CD14-positive monocyte (primary cell): Measurements from ENCODE around the gene TLR9. TPM values are rescaled to one million over a fixed set of nuclear protein-coding genes. Genes with fewer than 3 reads are reported as not detected.

Experiments
- DNase-seq, 3 donors: peaks; one replicate each; pipeline ENCODE4 v3.0.0-alpha.2; 2011 to 2022
- H2AFZ ChIP-seq: 2 replicates; pipeline ENCODE4 v1.6.0; 2012; ENCODE audit warnings: mild to moderate bottlenecking, low read depth, low read length, inconsistent platforms; ENCODE audit not compliant: insufficient read depth, poor library complexity, severe bottlenecking
- H3K27ac ChIP-seq, 2 donors: 1 replicate in 1 of 2; 2 replicates in 1 of 2; pipeline ENCODE4 v1.5.1; 2012 to 2013; ENCODE audit warnings: low read length in 2 of 2, control low read depth in 1 of 2, inconsistent platforms in 1 of 2, low read depth in 1 of 2, mild to moderate bottlenecking in 1 of 2
- H3K27me3 ChIP-seq, 2 donors: one replicate each; pipeline versions ENCODE4 v1.6.0 to v1.6.1; 2011 to 2013; ENCODE audit warnings: low read length in 2 of 2; ENCODE audit not compliant: control insufficient read depth in 2 of 2, insufficient read depth in 2 of 2
- H3K36me3 ChIP-seq, 2 donors: replicated peaks in 1 of 2; 1 replicate in 1 of 2; 2 replicates in 1 of 2; pipeline versions ENCODE4 v1.5.1 to v1.6.1; 2012 to 2013; ENCODE audit warnings: low read length in 2 of 2, control low read depth in 1 of 2, inconsistent platforms in 1 of 2, mild to moderate bottlenecking in 1 of 2; ENCODE audit not compliant: insufficient read depth in 2 of 2, control insufficient read depth in 1 of 2
- H3K4me1 ChIP-seq, 2 donors: 1 replicate in 1 of 2; 2 replicates in 1 of 2; pipeline versions ENCODE4 v1.5.1 to v1.6.1; 2012 to 2013; ENCODE audit warnings: low read length in 2 of 2, control low read depth in 1 of 2, inconsistent platforms in 1 of 2, mild to moderate bottlenecking in 1 of 2, moderate library complexity in 1 of 2; ENCODE audit not compliant: insufficient read depth in 2 of 2, control insufficient read depth in 1 of 2
- H3K4me2 ChIP-seq: replicated peaks from 2 replicates; pipeline ENCODE3; 2012; ENCODE audit warnings: low read length, moderate library complexity, mild to moderate bottlenecking; ENCODE audit not compliant: poor library complexity, severe bottlenecking; ENCODE audit errors: extremely low read depth
- H3K4me3 ChIP-seq, 3 experiments: fragments of 200-600 bp in 1 of 3; sonication (generic) in 1 of 3; replicated peaks in 1 of 3; 1 replicate in 2 of 3; 2 replicates in 1 of 3; pipeline ENCODE4 v1.5.1; 2011 to 2013; ENCODE audit warnings: low read length in 3 of 3, mild to moderate bottlenecking in 3 of 3, control low read depth in 2 of 3, low read depth in 2 of 3, inconsistent platforms in 1 of 3, moderate library complexity in 1 of 3
- H3K79me2 ChIP-seq: 2 replicates; pipeline ENCODE4 v1.6.0; 2012; ENCODE audit warnings: mild to moderate bottlenecking, control low read depth, inconsistent platforms, low read length, moderate library complexity; ENCODE audit not compliant: insufficient read depth
- H3K9ac ChIP-seq: 2 replicates; pipeline ENCODE4 v1.6.0; 2017; ENCODE audit warnings: low read length, mild to moderate bottlenecking; ENCODE audit not compliant: insufficient read depth, poor library complexity, severe bottlenecking
- H3K9me3 ChIP-seq, 2 donors: replicated peaks in 1 of 2; 1 replicate in 1 of 2; 2 replicates in 1 of 2; pipeline versions ENCODE4 v1.5.1 to v1.6.1; 2012 to 2013; ENCODE audit warnings: low read length in 2 of 2, control low read depth in 1 of 2; ENCODE audit not compliant: control insufficient read depth in 1 of 2, insufficient read depth in 1 of 2
- H4K20me1 ChIP-seq: 2 replicates; pipeline ENCODE4 v1.6.0; 2012; ENCODE audit warnings: mild to moderate bottlenecking, low read length, control low read depth, moderate library complexity; ENCODE audit not compliant: insufficient read depth
- H3K27ac Mint-ChIP-seq, 7 donors: one replicate each; pipeline ENCODE4 v1.8.0; 2020; ENCODE audit warnings: mild to moderate bottlenecking in 7 of 7, mixed read lengths in 7 of 7, moderate library complexity in 6 of 7, inconsistent platforms in 2 of 7
- H3K27me3 Mint-ChIP-seq, 3 donors: one replicate each; pipeline ENCODE4 v1.8.0; 2021 to 2022; ENCODE audit warnings: low read depth in 3 of 3, mild to moderate bottlenecking in 3 of 3, mixed read lengths in 3 of 3, moderate library complexity in 3 of 3, inconsistent platforms in 1 of 3
- H3K36me3 Mint-ChIP-seq, 2 donors: one replicate each; pipeline ENCODE4 v1.8.0; 2020; ENCODE audit warnings: mixed read lengths in 2 of 2, inconsistent platforms in 1 of 2, mild to moderate bottlenecking in 1 of 2
- H3K4me1 Mint-ChIP-seq: one replicate; pipeline ENCODE4 v1.8.0; 2020; ENCODE audit warnings: mild to moderate bottlenecking, mixed read lengths
- H3K4me3 Mint-ChIP-seq, 2 donors: one replicate each; pipeline ENCODE4 v1.8.0; 2020; ENCODE audit warnings: mild to moderate bottlenecking in 2 of 2, mixed read lengths in 2 of 2, moderate library complexity in 1 of 2
- H3K9me3 Mint-ChIP-seq, 7 donors: one replicate each; pipeline ENCODE4 v1.8.0; 2020 to 2022; ENCODE audit warnings: mixed read lengths in 7 of 7, mild to moderate bottlenecking in 6 of 7, moderate library complexity in 6 of 7, inconsistent platforms in 2 of 7
- CTCF ChIP-seq: fragments of 200-600 bp; IDR thresholded peaks from one replicate; pipeline ENCODE4 v1.8.0; 2022; ENCODE audit warnings: antibody characterized with exemption, mild to moderate bottlenecking
- WGBS: methylation state at CpG from one replicate; pipeline ENCODE4 v1.1.5; 2013; ENCODE audit warnings: missing lambda C conversion rate; ENCODE audit not compliant: insufficient coverage; 5-methylcytosine and 5-hydroxymethylcytosine counted together
- intact Hi-C, 2 donors: fragments of 100-400 bp; cut with micrococcal nuclease; formaldehyde crosslinking; loops; one replicate each; pipeline versions ENCODE4 v1.15.0 to v1.15.1; 2023
- polyA plus RNA-seq, 3 donors: library from polyadenylated mRNA; depleted of rRNA in 1 of 3; unstranded in 2 of 3; stranded (reverse) in 1 of 3; fragments of 300-500 nt in 2 of 3; fragments of >200 nt in 1 of 3; fragmentation: Illumina TruSeq in 2 of 3; gene quantifications; 1 replicate in 2 of 3; 2 replicates in 1 of 3; pipeline ENCODE4 v1.2.3, GENCODE V29; 2012 to 2021

Gene TLR9
- polyA plus RNA-seq, 3 donors = 0.91 TPM; not detected in 2

- Mint-ChIP-seq H3K36me3 (peaks cover 0 to 5% of the 10 kb centered on the region in 2 donors), H3K27ac (peak overlapping the region in 2 of 7 donors; percentile 71 to 84)
- no peak for TF ChIP-seq CTCF
Measured at GRCh38 chr3:52184690-52185089, 40.8 kb downstream of the TLR9 start.

GRCh38 chr3:52183786-52184445 lies 41.5 kb downstream of the TLR9 start:
- no peak overlapping the region for H3K4me3 Mint-ChIP-seq
- DNase-seq = no peak
- Histone ChIP-seq H2AFZ (no peak overlapping the region), H3K27ac (no peak overlapping the region), H3K27me3 (no peaks in the 10 kb centered on the region), H3K36me3 (no peaks in the 10 kb centered on the region), H3K4me3 (no peak overlapping the region), H3K9me3 (no peaks in the 10 kb centered on the region), H4K20me1 (no peaks in the 10 kb centered on the region), H3K4me2 (no peak overlapping the region), H3K4me1 (peaks cover 33% of the 10 kb centered on the region in 2 donors), H3K79me2 (peaks cover 9% of the 10 kb centered on the region), H3K9ac (no peak overlapping the region)
- intact Hi-C loops = no loop called here
- WGBS = 100% methylated on average over 1 of the region's 7 CpGs
- no peak overlapping the region for H3K27ac Mint-ChIP-seq
- H3K27me3 Mint-ChIP-seq = peaks cover 0 to 2% (median 2%) of the 10 kb centered on the region in 3 donors
- TF ChIP-seq CTCF = no peak
- H3K36me3 Mint-ChIP-seq = peaks cover 0 to 5% of the 10 kb centered on the region in 2 donors
- peaks cover 43% of the 10 kb centered on the region for H3K4me1 Mint-ChIP-seq
- H3K9me3 Mint-ChIP-seq = peaks cover 0 to 5% (median 0%) of the 10 kb centered on the region in 7 donors

More at GRCh38 chr3:52184690-52185089, 40.8 kb downstream of the TLR9 start:
- Mint-ChIP-seq H3K4me1 (peaks cover 51% of the 10 kb centered on the region), H3K9me3 (peaks cover 0 to 5% (median 0%) of the 10 kb centered on the region in 7 donors), H3K27me3 (peaks cover 0 to 2% (median 0%) of the 10 kb centered on the region in 3 donors), H3K4me3 (no peak overlapping the region)
- Histone ChIP-seq H2AFZ (no peak overlapping the region), H3K4me3 (no peak overlapping the region), H4K20me1 (no peaks in the 10 kb centered on the region), H3K27me3 (no peaks in the 10 kb centered on the region), H3K27ac (no peak overlapping the region), H3K9me3 (no peaks in the 10 kb centered on the region), H3K36me3 (no peaks in the 10 kb centered on the region), H3K4me2 (no peak overlapping the region), H3K4me1 (peaks cover 40% of the 10 kb centered on the region in 2 donors), H3K79me2 (peaks cover 9% of the 10 kb centered on the region), H3K9ac (no peak overlapping the region)
- intact Hi-C loops = no loop called here
- WGBS = 94% methylated on average over 5 of the region's 8 CpGs
- DNase-seq = no peak
